IPS-20b (cell line): ENCODE data around the gene MTFR1L.

ENCODE experiments used
- H3K27ac ChIP-seq: one replicate; pipeline ENCODE4 v1.5.1; 2013; ENCODE audit warnings: low read length
- H3K27me3 ChIP-seq: 2 replicates; pipeline ENCODE4 v1.6.1; 2013; ENCODE audit warnings: mild to moderate bottlenecking, low read length, inconsistent platforms; ENCODE audit not compliant: insufficient read depth
- H3K36me3 ChIP-seq: 2 replicates; pipeline ENCODE4 v1.6.1; 2013; ENCODE audit warnings: low read depth, mild to moderate bottlenecking, inconsistent platforms, low read length, moderate library complexity; ENCODE audit not compliant: insufficient read depth
- H3K4me1 ChIP-seq: 2 replicates; pipeline ENCODE4 v1.6.1; 2013; ENCODE audit warnings: mild to moderate bottlenecking, control low read depth, inconsistent platforms, low read length, moderate library complexity; ENCODE audit not compliant: insufficient read depth
- H3K4me3 ChIP-seq: 2 replicates; pipeline ENCODE4 v1.5.1; 2013; ENCODE audit warnings: mild to moderate bottlenecking, low read length, inconsistent platforms
- H3K9ac ChIP-seq: 2 replicates; pipeline ENCODE4 v1.6.1; 2013; ENCODE audit warnings: low read depth, mild to moderate bottlenecking, inconsistent platforms, low read length, moderate library complexity
- H3K9me3 ChIP-seq: 2 replicates; pipeline ENCODE4 v1.6.1; 2013; ENCODE audit warnings: mild to moderate bottlenecking, low read depth, low read length, inconsistent platforms; ENCODE audit not compliant: insufficient read depth

MTFR1L gene

DNA sequence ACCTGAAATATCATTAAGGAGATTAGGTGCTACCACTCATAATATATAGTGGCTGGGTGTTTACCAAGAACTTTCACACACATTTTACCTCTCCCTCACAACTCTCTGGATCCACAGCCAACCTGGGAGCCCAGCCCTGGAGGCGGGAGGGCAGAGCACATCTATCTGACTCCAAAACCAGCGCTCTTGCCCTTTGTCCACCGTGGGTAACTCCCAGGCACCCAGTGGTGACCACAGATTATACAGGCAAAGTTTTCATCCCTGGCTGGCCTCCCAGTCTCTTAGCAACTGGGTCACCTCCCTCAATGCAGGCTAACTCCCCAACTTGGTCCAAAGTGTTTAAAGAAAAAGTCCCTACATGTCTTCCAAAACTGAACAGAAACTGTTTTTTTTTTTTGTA, 53.4 kb downstream of the MTFR1L start:
- peaks cover 25% of the 10 kb centered on the region for H3K27me3 ChIP-seq
- H3K36me3 ChIP-seq: no peaks in the 10 kb centered on the region
- H3K4me3 ChIP-seq: no peak overlapping the region
- H3K4me1 ChIP-seq: peaks cover 6% of the 10 kb centered on the region
- no peak overlapping the region for H3K27ac ChIP-seq
- no peak overlapping the region for H3K9ac ChIP-seq
- H3K9me3 ChIP-seq: no peaks in the 10 kb centered on the region

GRCh38 chr1:25874209-25874608, 54.5 kb downstream of the MTFR1L start:
- Histone ChIP-seq H3K4me1 (peaks cover 6% of the 10 kb centered on the region; the same call in 1 of the 2 replicates), H3K9ac (no peak overlapping the region), H3K36me3 (no peaks in the 10 kb centered on the region), H3K27me3 (peaks cover 25% of the 10 kb centered on the region), H3K4me3 (no peak overlapping the region), H3K27ac (no peak overlapping the region), H3K9me3 (no peaks in the 10 kb centered on the region)

DNA sequence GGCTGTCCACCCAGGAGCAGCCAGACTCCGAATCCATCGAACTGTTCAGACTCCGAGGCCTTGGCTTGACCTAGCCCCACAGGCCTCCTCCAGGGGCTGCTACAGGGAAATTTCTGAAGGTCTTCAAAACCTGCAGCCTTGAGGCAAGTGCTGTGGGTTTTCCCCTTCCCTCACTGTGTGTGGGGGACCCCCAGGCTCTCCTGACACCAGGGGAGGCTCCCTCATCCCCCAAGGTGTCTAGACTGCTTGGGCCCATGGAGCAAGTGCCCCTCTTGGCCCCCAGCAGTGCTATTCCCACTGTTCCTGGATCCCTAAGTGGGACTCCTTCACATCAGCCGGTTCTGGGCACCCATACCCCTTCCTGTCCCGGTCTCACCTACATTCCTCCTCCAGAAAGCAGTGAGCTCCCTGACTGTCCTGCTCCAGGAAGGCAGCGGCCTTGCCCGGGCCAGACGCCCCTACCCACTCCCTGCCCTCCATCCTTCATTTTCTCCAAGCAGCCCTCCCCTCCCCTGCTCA, 54.9 kb downstream of the MTFR1L start:
- peaks cover 25% of the 10 kb centered on the region for H3K27me3 ChIP-seq
- no peak overlapping the region; the same call in 1 of the 2 replicates for H3K9ac ChIP-seq
- H3K9me3 ChIP-seq: no peaks in the 10 kb centered on the region
- no peak overlapping the region for H3K27ac ChIP-seq
- H3K4me3 ChIP-seq: peak overlapping the region; percentile 44
- H3K4me1 ChIP-seq: peaks cover 6% of the 10 kb centered on the region; the same call in 1 of the 2 replicates
- no peaks in the 10 kb centered on the region for H3K36me3 ChIP-seq

DNA sequence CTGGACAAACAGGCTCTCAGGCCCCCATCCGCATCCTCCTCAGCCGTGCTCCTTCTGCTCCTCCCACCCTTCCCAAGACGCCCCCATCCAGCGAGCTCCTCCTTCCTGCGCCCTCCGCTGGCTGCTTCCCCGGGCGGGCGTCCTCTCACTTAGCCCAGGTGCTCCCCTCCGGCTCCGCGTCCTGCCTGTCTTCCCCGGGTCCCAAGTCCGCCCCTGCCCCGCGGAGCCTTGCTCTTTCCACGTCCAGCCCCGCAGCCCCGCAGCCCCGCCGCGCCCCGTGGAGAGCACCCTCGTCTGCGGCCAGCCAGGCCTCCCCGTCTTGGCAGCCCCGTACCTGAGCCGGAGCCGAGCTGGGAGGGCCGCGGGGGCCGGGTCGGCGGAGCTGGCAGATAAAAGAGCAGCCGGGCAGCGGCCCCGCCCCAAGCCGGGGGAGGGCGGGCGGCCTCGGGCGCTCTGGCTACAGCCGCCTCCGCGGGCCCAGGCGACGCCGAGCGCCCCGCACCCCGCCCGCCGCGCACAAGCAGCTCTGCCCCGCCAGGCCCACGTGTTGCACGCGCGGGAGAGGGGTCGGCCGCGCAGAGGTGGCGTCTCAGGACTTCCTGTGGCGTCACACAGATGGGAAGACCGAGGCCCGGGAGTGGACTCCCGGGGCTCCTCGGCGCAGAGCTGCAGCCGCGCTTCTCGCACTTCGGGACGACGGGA, 55.6 kb downstream of the MTFR1L start, which contains the start of gene PAQR7:
TSS of gene PAQR7 (minus strand) at position 555 of the 702 bp plus-strand sequence. CDS start 11,869 bp downstream, outside the sequence.
- Histone ChIP-seq H3K9ac (peak within 1 kb of the TSS; percentile 45; the same call in 1 of the 2 replicates), H3K36me3 (no peaks in the 10 kb centered on the region), H3K9me3 (no peaks in the 10 kb centered on the region), H3K27me3 (peaks cover 30% of the 10 kb centered on the region), H3K4me3 (peak within 1 kb of the TSS; percentile 44), H3K27ac (no peak within 1 kb of the TSS), H3K4me1 (peaks cover 6% of the 10 kb centered on the region; the same call in 1 of the 2 replicates)

DNA sequence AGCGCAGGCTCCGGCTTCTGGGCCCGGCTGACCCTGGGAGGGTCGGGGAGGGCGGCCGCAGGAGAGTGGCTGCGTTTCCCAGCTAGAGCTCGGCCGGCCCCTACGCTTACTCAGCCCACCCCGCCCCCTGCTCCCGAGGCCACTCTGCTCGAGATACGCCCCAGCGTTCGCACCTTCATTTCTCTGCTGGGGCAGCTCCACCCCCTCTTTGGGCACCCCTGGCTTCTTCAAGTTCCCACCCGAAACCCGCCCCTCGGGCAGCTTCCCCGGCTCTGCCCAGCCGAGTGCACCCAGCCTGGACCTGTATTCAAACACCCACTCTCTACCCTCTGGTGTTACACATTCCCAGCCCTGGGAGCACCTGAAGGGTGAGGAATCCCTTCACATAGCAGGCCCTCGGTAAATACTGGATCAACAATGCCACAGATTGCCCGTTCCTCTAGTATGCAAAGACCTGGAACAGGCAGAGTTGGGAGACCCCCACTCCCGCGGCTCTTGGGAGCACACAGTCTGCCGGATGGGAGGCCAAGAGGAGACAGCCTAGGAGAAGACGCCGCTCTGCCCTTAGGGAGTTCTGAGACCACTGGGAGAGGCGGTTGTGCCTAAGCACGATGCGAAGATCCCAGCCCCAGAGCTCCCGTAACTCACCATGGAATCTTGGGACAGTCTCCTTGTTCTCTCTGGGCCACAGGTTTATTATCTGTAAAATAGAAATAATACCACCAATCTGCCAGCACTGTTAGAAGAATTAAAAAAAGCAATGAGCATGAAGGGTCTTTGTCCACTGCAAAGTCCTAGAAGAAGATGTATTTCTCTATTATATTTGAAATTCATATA, 56.3 kb downstream of the MTFR1L start:
- Histone ChIP-seq H3K4me1 (peaks cover 6% of the 10 kb centered on the region; the same call in 1 of the 2 replicates), H3K27ac (no peak overlapping the region), H3K4me3 (peak overlapping the region; percentile 44), H3K9me3 (no peaks in the 10 kb centered on the region), H3K27me3 (peaks cover 30% of the 10 kb centered on the region), H3K36me3 (no peaks in the 10 kb centered on the region), H3K9ac (peak overlapping the region; percentile 45; the same call in 1 of the 2 replicates)

GRCh38 chr1:25876693-25877077, 56.9 kb downstream of the MTFR1L start:
- no peaks in the 10 kb centered on the region for H3K9me3 ChIP-seq
- H3K4me1 ChIP-seq: peaks cover 6% of the 10 kb centered on the region; the same call in 1 of the 2 replicates
- H3K4me3 ChIP-seq: peak overlapping the region; percentile 44; the same call in 1 of the 2 replicates
- H3K9ac ChIP-seq: no peak overlapping the region
- peaks cover 30% of the 10 kb centered on the region for H3K27me3 ChIP-seq
- no peak overlapping the region for H3K27ac ChIP-seq
- no peaks in the 10 kb centered on the region for H3K36me3 ChIP-seq

- Histone ChIP-seq H3K36me3 (no peaks in the 10 kb centered on the region), H3K27ac (no peak overlapping the region), H3K9me3 (no peaks in the 10 kb centered on the region), H3K9ac (no peak overlapping the region), H3K4me3 (no peak overlapping the region), H3K4me1 (peaks cover 6% of the 10 kb centered on the region; the same call in 1 of the 2 replicates), H3K27me3 (peaks cover 30% of the 10 kb centered on the region)
These were observed 57.4 kb downstream of the MTFR1L start for GRCh38 chr1:25877155-25877554.

DNA sequence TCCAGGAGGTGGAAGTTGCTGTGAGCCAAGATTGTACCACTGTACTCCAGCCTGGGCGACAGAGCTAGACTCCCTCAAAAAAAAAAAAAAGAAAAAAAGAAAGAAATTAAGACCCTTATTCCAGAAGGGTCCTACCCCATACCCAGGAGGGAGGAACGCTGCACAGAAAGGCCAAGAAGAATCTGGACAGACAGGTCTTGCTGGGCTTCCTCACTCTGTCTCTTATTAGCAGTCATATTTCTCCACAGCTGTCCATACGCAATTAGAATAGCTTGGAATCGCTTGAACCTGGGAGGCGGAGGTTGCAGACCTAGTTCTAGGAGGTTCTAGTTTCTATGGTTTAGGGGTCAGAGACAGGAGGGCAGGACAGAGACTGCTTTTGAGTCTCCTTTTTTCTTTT, 58.9 kb downstream of the MTFR1L start:
- H3K9me3 ChIP-seq: no peaks in the 10 kb centered on the region
- no peak overlapping the region for H3K9ac ChIP-seq
- no peak overlapping the region for H3K27ac ChIP-seq
- H3K27me3 ChIP-seq: peaks cover 30% of the 10 kb centered on the region
- no peak overlapping the region for H3K4me3 ChIP-seq
- no peaks in the 10 kb centered on the region for H3K36me3 ChIP-seq
- peaks cover 6% of the 10 kb centered on the region; the same call in 1 of the 2 replicates for H3K4me1 ChIP-seq

DNA sequence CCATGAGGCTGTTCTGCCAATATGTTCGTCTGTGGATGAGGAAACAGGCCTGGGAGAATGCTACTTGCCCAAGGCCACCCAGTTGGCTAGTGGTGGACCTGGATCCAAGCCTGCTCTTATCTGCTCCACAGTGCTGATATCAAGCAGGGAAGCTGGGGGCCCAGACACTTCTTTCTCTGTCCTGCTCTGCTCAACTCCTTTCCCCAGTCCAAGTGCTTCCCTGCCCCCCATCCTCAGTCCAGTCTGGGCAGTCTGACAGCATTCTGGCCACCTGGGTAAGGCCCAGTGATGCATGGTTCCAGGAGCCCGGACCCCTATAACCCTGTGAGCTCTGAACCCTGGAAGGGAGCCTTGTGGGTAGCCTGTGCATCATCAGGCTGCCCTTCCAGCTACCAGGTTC, 59.9 kb downstream of the MTFR1L start:
- H3K27me3 ChIP-seq: peaks cover 24% of the 10 kb centered on the region

GRCh38 chr1:25880518-25880917, 60.8 kb downstream of the MTFR1L start:
- Histone ChIP-seq H3K27ac (no peak overlapping the region), H3K4me3 (no peak overlapping the region), H3K4me1 (peaks cover 6% of the 10 kb centered on the region; the same call in 1 of the 2 replicates), H3K36me3 (no peaks in the 10 kb centered on the region), H3K27me3 (peaks cover 21% of the 10 kb centered on the region), H3K9ac (no peak overlapping the region), H3K9me3 (no peaks in the 10 kb centered on the region)

More for the DNA sequence above, 59.9 kb downstream of the MTFR1L start:
- Histone ChIP-seq H3K9ac (no peak overlapping the region), H3K4me1 (peaks cover 6% of the 10 kb centered on the region; the same call in 1 of the 2 replicates), H3K4me3 (no peak overlapping the region), H3K27ac (no peak overlapping the region), H3K9me3 (no peaks in the 10 kb centered on the region), H3K36me3 (no peaks in the 10 kb centered on the region)

- H3K27me3 ChIP-seq: peaks cover 18% of the 10 kb centered on the region
- no peak overlapping the region for H3K9ac ChIP-seq
- no peaks in the 10 kb centered on the region for H3K36me3 ChIP-seq
- H3K9me3 ChIP-seq: no peaks in the 10 kb centered on the region
- H3K4me1 ChIP-seq: peaks cover 6% of the 10 kb centered on the region; the same call in 1 of the 2 replicates
- no peak overlapping the region for H3K4me3 ChIP-seq
- no peak overlapping the region for H3K27ac ChIP-seq
These were observed 61.5 kb downstream of the MTFR1L start for GRCh38 chr1:25881266-25881665.
